Mesodermal cell (in vitro differentiated cells): ENCODE measurements around the gene KLC3.

Experiments
- H3K27ac ChIP-seq: 2 replicates; pipeline ENCODE4 v1.7.0; 2013; ENCODE audit warnings: mild to moderate bottlenecking, low read depth, low read length, moderate library complexity; ENCODE audit not compliant: severe bottlenecking
- H3K36me3 ChIP-seq: 2 replicates; pipeline ENCODE4 v1.7.1; 2013; ENCODE audit warnings: mild to moderate bottlenecking, low read length, moderate library complexity; ENCODE audit not compliant: control insufficient read depth, insufficient read depth
- H3K4me1 ChIP-seq: one replicate; pipeline ENCODE4 v1.7.1; 2013; ENCODE audit warnings: mild to moderate bottlenecking, low read length; ENCODE audit not compliant: insufficient read depth, control insufficient read depth, poor library complexity, severe bottlenecking
- H3K4me3 ChIP-seq: 2 replicates; pipeline ENCODE4 v1.7.0; 2013; ENCODE audit warnings: low read length, control low read depth, mild to moderate bottlenecking; ENCODE audit not compliant: insufficient read depth, poor library complexity, severe bottlenecking; ENCODE audit errors: extremely low read depth
- H3K9me3 ChIP-seq: 2 replicates; pipeline ENCODE4 v1.7.1; 2013; ENCODE audit warnings: mild to moderate bottlenecking, low read length, moderate library complexity; ENCODE audit not compliant: control insufficient read depth
- WGBS, 2 experiments: methylation state at CpG; one replicate each; pipeline ENCODE4 v1.1.5; 2013; ENCODE audit warnings: missing lambda C conversion rate in 2 of 2; ENCODE audit not compliant: insufficient coverage in 2 of 2; 5-methylcytosine and 5-hydroxymethylcytosine counted together

Gene KLC3

DNA sequence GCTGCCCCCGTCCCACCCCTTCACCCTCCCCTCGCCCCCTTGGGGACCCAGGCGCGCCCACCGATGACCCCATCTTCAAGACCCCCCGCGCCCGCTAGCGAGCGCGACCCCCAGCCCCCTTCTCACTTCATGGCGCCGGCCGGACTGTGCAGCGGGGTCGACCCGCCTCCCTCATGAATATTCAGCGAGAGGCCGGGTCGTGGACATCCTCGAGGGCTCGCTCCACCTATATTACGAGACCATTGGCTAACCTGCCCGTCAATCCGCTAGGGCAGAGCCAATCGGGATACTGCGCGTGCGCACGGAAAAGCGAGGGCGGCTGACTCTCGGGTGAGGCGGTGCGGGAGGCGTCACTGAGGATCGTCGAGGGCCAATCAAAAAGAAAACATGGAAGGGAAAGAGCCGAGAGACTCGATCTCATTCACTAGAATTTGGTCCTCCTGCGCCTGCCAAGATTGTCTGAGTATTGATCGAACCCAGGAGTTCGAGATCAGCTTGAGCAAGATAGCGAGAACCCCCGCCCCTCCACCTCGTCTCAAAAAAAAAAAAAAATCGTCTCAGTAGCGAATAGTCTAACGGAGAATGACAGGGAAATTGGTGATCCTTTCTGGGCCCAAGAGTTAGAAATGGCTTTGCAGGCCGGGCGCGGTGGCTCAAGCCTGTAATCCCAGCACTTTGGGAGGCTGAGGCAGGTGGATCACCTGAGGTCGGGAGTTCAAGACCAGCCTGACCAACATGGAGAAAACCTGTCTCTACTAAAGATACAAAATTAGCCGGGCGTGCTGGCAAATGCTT is 30.1 kb downstream of the KLC3 start, which contains the start of gene ERCC2:
Gene ERCC2, minus strand, starts transcription at position 164 of the 795 bp plus-strand sequence. Its CDS starts 33 bp downstream, at position 131.
- peaks cover 3% of the 10 kb centered on the region for H3K4me1 ChIP-seq
- WGBS, 2 experiments: 9 to 13% methylated on average over 24 to 39 of the region's 55 CpGs
- H3K4me3 ChIP-seq: peak within 1 kb of the TSS; percentile 84
- H3K27ac ChIP-seq: peak within 1 kb of the TSS; percentile 82
- H3K9me3 ChIP-seq: no peaks in the 10 kb centered on the region
- peaks cover 31% of the 10 kb centered on the region for H3K36me3 ChIP-seq

DNA sequence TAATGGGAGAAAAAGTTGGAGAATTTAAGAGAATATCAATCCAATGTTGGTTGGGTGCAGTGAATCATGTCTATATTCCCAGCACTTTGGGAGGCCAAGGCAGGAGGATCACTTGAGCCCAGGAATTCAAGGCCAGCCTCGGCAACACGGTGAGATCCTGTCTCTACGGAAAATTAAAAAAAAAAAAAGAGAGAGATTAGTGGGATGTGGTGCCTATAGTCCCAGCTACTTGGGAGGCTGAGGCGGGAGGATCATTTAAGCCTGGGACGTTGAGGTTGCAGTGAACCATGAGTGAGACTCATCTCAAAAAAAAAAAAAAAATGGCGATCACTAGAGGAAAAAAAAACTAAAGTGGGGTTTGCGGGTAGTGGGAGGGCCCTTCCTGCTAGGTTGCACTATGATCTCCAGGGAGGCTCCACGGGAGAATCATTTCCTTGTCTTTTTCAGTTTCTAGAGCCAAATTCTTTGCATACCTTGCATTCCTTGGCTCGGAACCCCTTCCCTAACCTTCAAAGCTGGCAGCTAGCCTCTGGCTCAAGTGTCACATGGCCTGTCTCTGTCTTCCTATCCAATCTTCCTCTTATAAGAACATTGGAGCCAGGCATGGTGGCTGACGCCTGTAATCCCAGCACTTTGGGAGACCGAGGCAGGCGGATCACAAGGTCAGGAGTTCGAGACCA is 35.6 kb downstream of the KLC3 start:
- H3K9me3 ChIP-seq: no peaks in the 10 kb centered on the region
- no peaks in the 10 kb centered on the region for H3K36me3 ChIP-seq
- H3K4me3 ChIP-seq: no peak overlapping the region
- H3K27ac ChIP-seq: peak overlapping the region; percentile 64
- 40 to 42% methylated on average over 11 to 12 of the region's 13 CpGs for WGBS, 2 experiments
- H3K4me1 ChIP-seq: peaks cover 3% of the 10 kb centered on the region

DNA sequence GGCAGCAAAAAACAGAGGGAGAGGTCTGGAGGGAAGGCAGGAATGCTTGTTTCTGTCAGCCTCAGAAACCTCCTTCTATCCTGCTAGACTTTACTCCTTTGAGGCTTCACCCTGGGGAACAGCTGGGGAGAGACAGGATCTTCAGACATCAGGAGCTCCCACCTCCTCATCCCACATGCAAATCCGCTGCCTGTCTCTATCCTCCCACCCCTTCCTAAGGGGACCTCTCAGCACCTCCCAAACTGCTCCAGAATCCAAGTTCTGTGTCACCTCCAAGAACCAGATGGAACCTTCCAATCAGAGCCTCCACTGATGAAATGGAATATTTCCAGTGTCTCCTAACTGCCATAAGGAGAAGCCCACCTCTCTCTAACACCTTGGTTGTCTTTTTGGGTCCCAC is 39.6 kb downstream of the KLC3 start:
- WGBS, 2 experiments: 100% methylated on average over 1 of the region's 1 CpG
- H3K9me3 ChIP-seq: no peaks in the 10 kb centered on the region
- peaks cover 5% of the 10 kb centered on the region for H3K36me3 ChIP-seq
- no peak overlapping the region for H3K27ac ChIP-seq
- H3K4me1 ChIP-seq: peaks cover 3% of the 10 kb centered on the region
- no peak overlapping the region for H3K4me3 ChIP-seq

DNA sequence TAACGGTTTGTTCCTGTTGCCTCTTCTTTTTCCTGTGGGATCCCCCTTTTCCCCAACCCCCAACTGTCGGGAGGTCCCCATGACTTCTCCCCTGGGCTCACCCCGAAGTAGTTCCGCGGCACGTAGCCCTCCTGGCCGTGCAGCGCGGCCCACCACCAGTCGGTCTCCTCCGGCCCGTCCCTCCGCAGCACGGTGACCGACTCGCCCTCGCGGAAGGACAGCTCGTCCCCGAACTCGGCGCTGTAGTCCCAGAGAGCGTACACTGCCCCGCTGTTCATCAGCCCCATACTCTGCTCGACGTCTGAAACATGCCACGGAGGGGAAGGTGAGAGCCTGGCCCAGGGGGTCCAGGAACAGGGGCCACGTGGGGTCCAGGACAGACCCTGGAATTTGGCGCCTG is 41.9 kb downstream of the KLC3 start:
- 97% methylated on average over 27 to 29 of the region's 29 CpGs for WGBS, 2 experiments
- no peak overlapping the region for H3K27ac ChIP-seq
- H3K4me1 ChIP-seq: peaks cover 3% of the 10 kb centered on the region
- H3K4me3 ChIP-seq: no peak overlapping the region
- no peaks in the 10 kb centered on the region for H3K9me3 ChIP-seq
- peaks cover 8% of the 10 kb centered on the region for H3K36me3 ChIP-seq

DNA sequence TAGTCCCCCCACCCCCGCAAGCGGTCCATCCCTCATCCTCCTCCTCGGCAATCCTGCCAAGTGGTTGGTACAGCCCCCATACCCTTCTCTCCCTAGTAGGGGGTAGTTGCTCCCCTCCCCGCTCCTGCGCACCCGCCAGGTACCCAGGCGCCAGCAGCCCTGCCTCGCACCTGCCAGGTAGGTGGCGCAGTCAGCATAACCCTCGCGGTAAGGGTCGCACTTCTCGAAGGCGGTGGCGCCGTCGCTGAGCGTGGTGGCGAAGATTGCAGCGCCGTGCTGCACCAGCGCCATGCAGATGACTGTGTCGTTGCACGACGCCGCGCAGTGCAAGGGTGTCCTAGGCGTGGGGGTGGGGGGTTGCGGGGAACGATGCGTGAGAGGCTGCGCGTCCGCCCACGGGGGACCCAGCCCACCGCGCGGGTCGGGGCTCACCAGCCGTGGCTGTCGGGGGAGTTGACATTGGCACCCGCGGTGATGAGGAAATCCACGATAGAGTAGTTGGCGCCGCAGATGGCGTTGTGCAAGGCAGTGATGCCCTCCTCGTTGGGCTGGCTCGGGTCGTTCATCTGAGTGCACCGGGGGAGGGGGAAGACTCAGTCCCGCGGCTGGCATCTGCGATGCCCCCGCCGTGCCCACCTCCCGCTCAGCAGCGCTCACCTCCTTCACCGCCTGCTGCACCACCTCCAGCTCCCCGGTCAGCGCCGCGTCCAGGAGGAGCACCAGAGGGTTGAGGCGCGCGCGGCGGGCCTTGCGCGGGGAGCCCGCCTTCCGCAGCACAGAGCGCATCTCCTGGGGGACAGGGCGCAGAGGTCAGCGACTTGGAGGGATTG is 45.1 kb downstream of the KLC3 start:
- WGBS, 2 experiments: 95 to 98% methylated on average over 64 to 72 of the region's 75 CpGs
- no peak overlapping the region for H3K4me3 ChIP-seq

DNA sequence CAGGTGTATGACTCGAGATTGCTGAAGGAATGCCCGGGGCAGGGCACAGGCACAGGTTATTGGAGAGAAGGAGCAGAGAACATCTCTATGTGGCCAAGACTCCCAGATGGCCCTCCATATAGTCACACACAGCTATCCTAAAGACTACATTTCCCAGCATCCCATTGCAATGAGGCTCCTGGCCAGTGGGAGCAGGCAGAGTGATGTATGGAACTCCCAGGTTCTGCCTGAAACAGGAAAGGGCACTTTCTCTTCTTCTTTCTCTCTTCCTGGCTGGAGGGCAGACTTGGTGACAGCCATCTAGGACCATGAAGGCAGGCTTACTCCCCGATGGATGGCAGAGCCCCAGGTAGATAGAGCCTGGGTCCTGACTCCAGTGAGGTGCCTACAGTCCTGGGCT is 50.8 kb downstream of the KLC3 start:
- no peak overlapping the region for H3K27ac ChIP-seq
- no peak overlapping the region for H3K4me3 ChIP-seq
- WGBS, 2 experiments: 82 to 89% methylated on average over 1 to 3 of the region's 3 CpGs
- peaks cover 21% of the 10 kb centered on the region for H3K36me3 ChIP-seq
- H3K9me3 ChIP-seq: no peaks in the 10 kb centered on the region
- peaks cover 4% of the 10 kb centered on the region for H3K4me1 ChIP-seq

More for the DNA sequence above, 45.1 kb downstream of the KLC3 start:
- H3K9me3 ChIP-seq: no peaks in the 10 kb centered on the region
- H3K27ac ChIP-seq: no peak overlapping the region
- no peaks in the 10 kb centered on the region for H3K4me1 ChIP-seq
- peaks cover 8% of the 10 kb centered on the region for H3K36me3 ChIP-seq

DNA sequence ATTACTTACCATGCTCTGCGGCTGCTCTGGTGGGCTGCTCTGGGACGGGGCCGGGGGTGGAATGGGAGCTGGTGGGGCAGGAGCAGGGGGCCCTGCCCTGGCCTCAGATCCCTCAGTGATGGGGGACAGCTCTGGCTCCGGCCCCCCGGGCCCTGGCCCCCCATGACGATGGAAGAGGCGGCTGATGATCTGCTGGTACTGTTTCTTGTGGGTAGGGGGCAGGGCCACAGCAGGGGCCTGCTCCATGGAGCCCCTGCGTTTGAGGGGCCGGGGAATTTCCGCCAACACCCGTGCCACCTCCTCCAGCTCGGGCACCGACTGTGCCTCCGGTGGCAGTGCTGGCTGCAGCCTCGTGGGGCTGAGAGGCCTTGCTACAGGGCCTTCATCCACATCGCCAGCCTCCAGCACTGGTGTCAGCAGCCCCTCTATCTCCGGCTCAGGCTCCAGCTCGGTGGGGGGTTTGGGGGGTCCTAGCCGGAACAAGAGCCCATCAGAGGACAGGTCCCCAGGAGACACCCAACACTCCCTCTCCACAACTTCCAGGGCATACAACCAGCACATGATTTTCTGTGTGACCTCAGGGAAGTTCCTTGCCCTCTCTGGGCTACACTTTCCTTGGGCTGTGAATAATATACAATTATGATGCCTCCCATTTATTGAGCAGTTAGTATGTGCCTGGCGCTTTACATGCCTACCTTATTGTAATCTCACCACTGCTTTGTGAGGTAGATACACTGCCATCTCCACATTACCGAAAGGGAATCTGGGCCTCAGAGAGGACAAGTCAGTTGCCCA is 51.5 kb downstream of the KLC3 start:
- Histone ChIP-seq H3K27ac (no peak overlapping the region), H3K9me3 (no peaks in the 10 kb centered on the region), H3K4me1 (peaks cover 4% of the 10 kb centered on the region), H3K36me3 (peaks cover 23% of the 10 kb centered on the region), H3K4me3 (no peak overlapping the region)
- 94 to 97% methylated on average over 17 to 21 of the region's 21 CpGs for WGBS, 2 experiments

DNA sequence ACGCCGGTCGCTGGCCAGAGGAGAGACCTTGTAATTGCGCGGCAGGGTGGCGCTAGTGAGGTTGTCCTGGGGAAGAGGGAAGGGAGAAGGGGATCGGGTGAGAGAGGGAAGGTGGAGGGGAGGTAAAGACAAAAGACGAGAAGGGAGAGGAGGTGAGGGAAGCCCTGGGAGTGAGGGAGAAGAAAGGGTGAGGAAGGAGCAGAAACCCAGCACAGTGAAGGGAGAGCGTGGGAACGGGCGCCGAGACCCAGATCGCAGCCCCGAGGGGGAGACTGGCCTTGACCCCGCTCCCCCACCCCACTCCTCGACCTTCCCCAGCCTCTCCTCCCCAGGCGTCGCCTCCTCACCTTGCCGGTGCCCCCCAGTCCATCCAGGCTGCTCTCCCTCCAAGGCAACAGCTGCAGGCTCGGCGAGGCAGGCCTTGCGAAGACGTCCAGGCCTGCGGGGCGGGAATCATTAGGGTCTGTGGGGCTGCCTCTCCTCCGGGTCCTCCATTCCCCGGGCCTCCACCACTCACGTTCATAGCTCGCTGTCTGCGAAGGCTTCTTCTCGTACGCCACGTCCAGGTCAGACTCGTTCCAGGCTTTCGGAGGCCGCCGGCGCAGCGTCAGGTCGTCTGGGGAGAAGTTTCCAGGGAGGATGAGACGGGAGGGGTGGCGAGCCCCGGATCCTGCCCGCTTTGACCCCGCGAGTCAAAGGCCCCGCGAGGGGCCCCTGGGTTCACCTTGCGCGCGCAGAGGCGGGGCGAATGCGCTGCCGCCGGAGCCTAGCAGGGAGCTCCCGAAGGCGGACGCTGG is 55.5 kb downstream of the KLC3 start:
- no peaks in the 10 kb centered on the region for H3K9me3 ChIP-seq
- 84 to 87% methylated on average over 30 to 59 of the region's 59 CpGs for WGBS, 2 experiments
- peaks cover 33% of the 10 kb centered on the region for H3K36me3 ChIP-seq
- no peak overlapping the region for H3K4me3 ChIP-seq
- peaks cover 4% of the 10 kb centered on the region for H3K4me1 ChIP-seq
- H3K27ac ChIP-seq: no peak overlapping the region

DNA sequence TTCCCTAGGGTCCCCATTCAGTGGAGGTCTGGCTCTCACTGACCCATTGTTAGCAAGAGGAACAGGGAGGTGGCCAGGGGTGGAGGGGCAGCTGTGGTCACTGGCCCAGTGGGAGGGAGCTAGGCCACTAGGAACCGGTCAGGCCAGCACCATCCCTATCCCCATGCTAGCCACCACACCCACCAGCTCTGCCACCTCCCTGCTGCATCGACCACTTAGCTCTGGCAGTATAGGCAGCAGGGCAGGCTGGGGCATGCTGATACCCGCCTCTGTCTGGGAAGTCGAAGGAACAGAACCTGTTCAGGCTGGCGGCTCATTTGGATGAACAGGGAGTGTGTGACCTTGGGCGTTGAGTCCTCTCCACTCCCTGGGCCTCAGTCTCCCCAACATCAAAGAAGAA is 59.6 kb downstream of the KLC3 start:
- peaks cover 23% of the 10 kb centered on the region for H3K36me3 ChIP-seq
- 100% methylated on average over 3 of the region's 6 CpGs for WGBS, 2 experiments
- H3K27ac ChIP-seq: no peak overlapping the region
- H3K9me3 ChIP-seq: no peaks in the 10 kb centered on the region
- H3K4me3 ChIP-seq: no peak overlapping the region
- peaks cover 20% of the 10 kb centered on the region for H3K4me1 ChIP-seq
